Caco-2 (cell line): Measurements from ENCODE around the gene NTRK1. TPM values are rescaled to one million over a fixed set of nuclear protein-coding genes. Genes with fewer than 3 reads are reported as not detected.

Experiments
- BruUV-seq: library from RNA; stranded (reverse); fragments of 400-500 nt; replicated peaks from 2 replicates; lab custom pipeline; 2021; lab: Mats Ljungman, UMichigan
- CTCF ChIA-PET: fragments of 300-600 bp; sonication (Branson Sonifier 250); formaldehyde crosslinking; loops from one replicate; lab custom pipeline; 2022; ENCODE audit warnings: antibody characterized with exemption; lab: Charles Lee
- POLR2A ChIA-PET: fragments of 300-600 bp; sonication (Branson Sonifier 250); formaldehyde crosslinking; loops from one replicate; lab custom pipeline; 2022; ENCODE audit warnings: antibody characterized with exemption; lab: Charles Lee
- DNase-seq, 2 experiments: peaks; one replicate each; pipeline versions ENCODE4 v3.0.0 to v3.0.0-alpha.2; 2020 to 2022
- H3K27me3 ChIP-seq: replicated peaks from 2 replicates; pipeline ENCODE4 v1.6.0; 2011; ENCODE audit warnings: low read length; ENCODE audit not compliant: control insufficient read depth, insufficient read depth
- H3K36me3 ChIP-seq: 2 replicates; pipeline ENCODE4 v1.5.1; 2011; ENCODE audit warnings: low read length; ENCODE audit not compliant: control insufficient read depth, insufficient read depth
- H3K4me1 ChIP-seq: fragments of 250-450 bp; sonication (Bioruptor Pico); 2 replicates; pipeline ENCODE4 v1.5.1; 2020; ENCODE audit warnings: mild to moderate bottlenecking
- H3K4me3 ChIP-seq: 2 replicates; pipeline ENCODE4 v1.5.1; 2011; ENCODE audit warnings: low read depth, mild to moderate bottlenecking, control low read depth, low read length
- H3K9me3 ChIP-seq: fragments of 250-450 bp; sonication (Bioruptor Pico); 2 replicates; pipeline ENCODE4 v1.5.1; 2020; ENCODE audit warnings: mild to moderate bottlenecking, moderate library complexity
- H3K27ac Mint-ChIP-seq: one replicate; pipeline ENCODE4 v1.8.0; 2022; ENCODE audit warnings: mixed read lengths; ENCODE audit not compliant: unreplicated experiment
- H3K27me3 Mint-ChIP-seq: one replicate; pipeline ENCODE4 v1.8.0; 2022; ENCODE audit warnings: mixed read lengths; ENCODE audit not compliant: insufficient read depth, unreplicated experiment
- H3K36me3 Mint-ChIP-seq: one replicate; pipeline ENCODE4 v1.8.0; 2022; ENCODE audit warnings: mild to moderate bottlenecking, mixed read lengths; ENCODE audit not compliant: insufficient read depth, unreplicated experiment
- H3K4me1 Mint-ChIP-seq: one replicate; pipeline ENCODE4 v1.8.0; 2022; ENCODE audit warnings: low read depth, mixed read lengths; ENCODE audit not compliant: unreplicated experiment
- H3K4me3 Mint-ChIP-seq: one replicate; pipeline ENCODE4 v1.8.0; 2022; ENCODE audit warnings: mild to moderate bottlenecking, moderate library complexity, mixed read lengths; ENCODE audit not compliant: unreplicated experiment
- H3K9me3 Mint-ChIP-seq: one replicate; pipeline ENCODE4 v1.8.0; 2022; ENCODE audit warnings: mixed read lengths; ENCODE audit not compliant: unreplicated experiment
- CTCF ChIP-seq, 2 experiments: fragments of 200-600 bp in 1 of 2; IDR thresholded peaks; 1 replicate in 1 of 2; 2 replicates in 1 of 2; pipeline versions ENCODE4 v1.5.1 to v1.8.0; 2011 to 2022; ENCODE audit warnings: antibody characterized with exemption in 1 of 2, control low read depth in 1 of 2, inconsistent platforms in 1 of 2, low read depth in 1 of 2, low read length in 1 of 2, mild to moderate bottlenecking in 1 of 2, moderate library complexity in 1 of 2; ENCODE audit not compliant: insufficient read depth in 1 of 2, severe bottlenecking in 1 of 2, unreplicated experiment in 1 of 2
- intact Hi-C: fragments of 100-400 bp; cut with micrococcal nuclease; formaldehyde crosslinking; loops from one replicate; pipeline ENCODE4 v1.10.0; 2022; ENCODE audit not compliant: unreplicated experiment
- total RNA-seq: library from RNA; stranded (reverse); gene quantifications from 2 replicates; pipeline ENCODE4 v1.2.3, GENCODE V29; 2022

The NTRK1 gene
- total RNA-seq, 1 experiment from 2014 or later = not detected

DNA sequence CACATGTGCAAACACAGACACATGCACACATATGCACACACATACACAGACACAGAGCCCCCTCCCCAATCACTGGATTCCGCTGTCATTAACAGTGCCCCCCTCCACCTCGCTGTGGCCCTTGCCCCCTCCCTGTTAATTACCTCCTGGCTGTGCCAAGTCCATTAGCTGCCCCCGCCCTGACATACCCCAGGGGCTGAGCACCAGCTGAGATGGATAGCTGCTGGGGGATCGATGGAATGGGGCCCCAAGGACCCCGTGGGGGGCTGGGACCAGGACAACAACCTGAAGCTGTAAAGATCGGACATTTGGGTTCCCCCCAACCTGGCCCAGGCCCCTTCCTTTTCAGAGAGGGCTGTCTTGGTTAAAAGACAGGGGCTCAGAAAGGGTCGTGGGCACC lies 23.3 kb downstream of the NTRK1 start:
- POLR2A ChIA-PET = no interaction called here
- Mint-ChIP-seq H3K4me1 (no peaks in the 10 kb centered on the region), H3K27me3 (peaks cover 6% of the 10 kb centered on the region), H3K36me3 (no peaks in the 10 kb centered on the region), H3K4me3 (no peak overlapping the region), H3K9me3 (no peaks in the 10 kb centered on the region), H3K27ac (no peak overlapping the region)
- TF ChIP-seq CTCF (IDR thresholded peaks at IDR 0.05; ENCODE audit: insufficient read depth in 1 of 2, low read depth in 1 of 2, low read length in 1 of 2, severe bottlenecking in 1 of 2, unreplicated experiment in 1 of 2) = no peak
- no TSS peak for BruUV-seq
- DNase-seq = no peak
- Histone ChIP-seq H3K9me3 (no peaks in the 10 kb centered on the region), H3K4me1 (no peaks in the 10 kb centered on the region), H3K27me3 (no peaks in the 10 kb centered on the region), H3K4me3 (no peak overlapping the region), H3K36me3 (no peaks in the 10 kb centered on the region)
- intact Hi-C loops = no loop called here
- CTCF ChIA-PET = interaction anchor here (0.6 to 1.0 kb wide), 2 partner anchors 45 to 177 kb away, joined by 3 read pairs; no protein-coding TSS in a partner anchor

DNA sequence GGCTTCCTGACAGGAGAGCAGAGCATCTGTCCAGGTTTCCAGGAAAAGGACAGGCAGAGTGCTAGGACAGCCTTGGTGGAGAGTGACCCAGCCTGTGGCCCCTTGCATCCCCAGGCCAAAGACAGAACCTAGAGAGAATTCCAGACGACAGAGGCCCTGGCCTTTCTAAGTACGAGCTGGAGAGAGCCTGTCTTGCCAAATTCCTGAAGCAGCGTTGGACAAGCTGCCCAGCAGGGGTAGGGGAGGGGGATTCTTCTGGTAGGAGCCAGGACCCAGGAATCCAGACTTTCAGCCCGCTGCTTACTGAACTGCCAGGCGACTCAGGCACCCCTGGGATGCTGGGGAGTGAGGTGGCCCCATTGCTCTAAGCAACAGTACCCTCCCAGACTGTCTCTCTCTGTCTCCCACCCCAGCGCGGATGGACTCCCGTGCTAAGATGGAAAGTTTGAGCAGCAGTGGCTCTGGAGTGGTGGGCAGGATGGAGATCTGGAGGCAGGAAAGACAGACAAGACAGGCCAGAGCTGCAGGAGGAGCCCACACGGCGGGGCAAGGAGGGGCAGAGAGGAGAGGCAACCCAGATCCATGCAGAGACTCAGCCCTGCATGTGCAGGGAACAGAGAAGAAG lies 24.0 kb downstream of the NTRK1 start:
- Mint-ChIP-seq H3K4me1 (no peaks in the 10 kb centered on the region), H3K27me3 (peaks cover 11% of the 10 kb centered on the region), H3K27ac (no peak overlapping the region), H3K9me3 (no peaks in the 10 kb centered on the region), H3K4me3 (no peak overlapping the region), H3K36me3 (no peaks in the 10 kb centered on the region)
- no peaks in the 10 kb centered on the region for H3K9me3 ChIP-seq
- intact Hi-C loops = no loop called here
- no peak overlapping the region for H3K4me3 ChIP-seq
- DNase-seq = no peak
- no peak for TF ChIP-seq CTCF (IDR thresholded peaks at IDR 0.05; ENCODE audit: insufficient read depth in 1 of 2, low read depth in 1 of 2, low read length in 1 of 2, severe bottlenecking in 1 of 2, unreplicated experiment in 1 of 2)
- H3K36me3 ChIP-seq = no peaks in the 10 kb centered on the region
- POLR2A ChIA-PET = no interaction called here
- CTCF ChIA-PET = interaction anchor here (1.0 to 1.7 kb wide), 4 partner anchors 43 to 195 kb away, joined by 3 to 4 read pairs (median 4); no protein-coding TSS in a partner anchor
- no peaks in the 10 kb centered on the region for H3K27me3 ChIP-seq
- H3K4me1 ChIP-seq = no peaks in the 10 kb centered on the region
- BruUV-seq = no TSS peak

DNA sequence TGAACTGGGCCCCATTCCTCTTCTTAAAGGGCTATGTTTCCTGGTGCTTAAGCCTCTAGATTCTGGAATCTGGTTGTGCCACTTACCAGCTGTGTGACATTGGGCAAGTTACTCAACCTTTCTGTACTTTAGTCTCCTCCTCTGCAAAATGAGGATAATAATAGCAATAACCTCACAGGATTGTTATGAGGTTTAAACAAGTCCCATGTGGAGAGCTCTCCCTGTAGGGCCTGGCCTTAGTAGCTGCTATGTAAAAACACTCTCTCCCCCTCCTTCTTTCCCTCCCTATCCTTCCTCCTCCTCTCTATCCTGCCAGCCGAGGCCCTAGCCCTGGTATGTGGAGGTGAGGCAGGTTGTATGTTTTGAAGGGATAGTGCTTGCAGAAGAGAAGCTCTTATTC lies 24.6 kb downstream of the NTRK1 start:
- Mint-ChIP-seq H3K4me1 (no peaks in the 10 kb centered on the region), H3K27ac (no peak overlapping the region), H3K4me3 (no peak overlapping the region), H3K9me3 (no peaks in the 10 kb centered on the region), H3K27me3 (peaks cover 8% of the 10 kb centered on the region), H3K36me3 (no peaks in the 10 kb centered on the region)
- no peaks in the 10 kb centered on the region for H3K4me1 ChIP-seq
- ChIA-PET CTCF (interaction anchor here (1.2 to 1.7 kb wide), 3 partner anchors 43 to 195 kb away, joined by 4 read pairs; no protein-coding TSS in a partner anchor), POLR2A (no interaction called here)
- H3K27me3 ChIP-seq = no peaks in the 10 kb centered on the region
- no peaks in the 10 kb centered on the region for H3K36me3 ChIP-seq
- BruUV-seq = no TSS peak
- no peaks in the 10 kb centered on the region for H3K9me3 ChIP-seq
- H3K4me3 ChIP-seq = no peak overlapping the region
- DNase-seq = no peak
- TF ChIP-seq CTCF (IDR thresholded peaks at IDR 0.05; ENCODE audit: insufficient read depth in 1 of 2, low read depth in 1 of 2, low read length in 1 of 2, severe bottlenecking in 1 of 2, unreplicated experiment in 1 of 2) = no peak
- intact Hi-C loops = no loop called here
